Epidermal melanocyte (primary cell): ENCODE measurements around the gene CFAP119.

Source experiments
- DNase-seq: peaks from one replicate; pipeline ENCODE4 v3.0.0; 2011; ENCODE audit warnings: low spot score; ENCODE audit not compliant: insufficient read length

The CFAP119 gene

DNA sequence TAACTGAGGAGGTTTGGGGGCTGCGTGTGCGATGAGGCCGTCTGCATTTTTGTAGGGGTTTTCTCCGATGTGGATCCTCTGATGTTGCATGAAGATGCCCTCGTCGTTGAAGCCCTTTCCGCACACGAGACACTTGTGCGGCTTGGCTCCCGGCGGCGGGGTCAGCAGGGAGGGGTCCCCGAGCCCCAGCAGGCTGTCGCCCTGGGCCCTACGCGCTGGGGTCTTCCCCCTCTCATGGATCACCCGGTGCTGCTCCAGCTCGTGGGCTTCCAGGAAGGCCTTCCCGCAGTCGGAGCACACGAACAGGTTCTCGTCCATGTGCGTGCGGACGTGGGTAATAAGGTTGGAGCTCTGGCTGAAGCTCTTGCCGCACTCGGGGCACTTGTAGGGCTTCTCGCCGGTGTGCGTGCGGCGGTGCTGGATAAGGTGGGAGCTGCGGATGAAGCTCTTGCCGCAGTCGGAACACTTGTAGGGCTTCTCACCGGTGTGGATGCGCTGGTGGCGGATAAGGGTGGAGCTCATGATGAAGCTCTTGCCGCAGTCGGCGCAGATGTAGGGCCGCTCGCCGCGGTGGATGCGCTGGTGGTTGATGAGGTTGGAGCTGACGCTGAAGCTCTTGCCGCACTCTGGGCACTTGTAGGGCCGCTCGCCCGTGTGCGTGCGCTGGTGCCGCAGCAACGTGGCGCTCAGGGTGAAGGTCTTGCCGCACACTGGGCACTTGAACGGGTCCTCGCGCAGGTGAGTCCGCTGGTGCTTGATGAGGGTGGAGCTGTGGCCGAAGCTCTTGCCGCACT, 20.8 kb upstream of the CFAP119 start:
- no peak for DNase-seq

DNA sequence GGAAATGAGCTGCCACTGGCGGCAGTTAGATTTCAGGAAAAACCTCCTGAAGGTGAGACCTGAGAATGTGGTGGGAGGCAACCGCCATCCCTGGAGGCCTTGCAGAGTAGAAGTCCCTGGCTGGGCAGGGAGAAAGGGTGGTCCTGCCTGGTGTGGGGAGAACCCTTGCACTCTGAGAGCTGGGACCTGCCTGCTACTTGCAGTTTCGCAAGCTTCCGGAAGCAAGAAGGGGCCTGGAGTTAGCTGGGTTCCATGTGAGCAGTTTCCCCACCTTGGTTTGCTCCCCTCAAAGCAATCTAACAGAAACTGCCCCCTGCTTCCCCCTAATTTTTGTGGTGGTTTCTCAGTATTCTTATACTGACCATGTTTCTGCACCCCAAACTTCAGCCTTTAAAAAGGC, 18.7 kb upstream of the CFAP119 start:
- no peak for DNase-seq

GRCh38 chr16:30780021-30780420, 18.2 kb upstream of the CFAP119 start:
- DNase-seq, result no peak

DNA sequence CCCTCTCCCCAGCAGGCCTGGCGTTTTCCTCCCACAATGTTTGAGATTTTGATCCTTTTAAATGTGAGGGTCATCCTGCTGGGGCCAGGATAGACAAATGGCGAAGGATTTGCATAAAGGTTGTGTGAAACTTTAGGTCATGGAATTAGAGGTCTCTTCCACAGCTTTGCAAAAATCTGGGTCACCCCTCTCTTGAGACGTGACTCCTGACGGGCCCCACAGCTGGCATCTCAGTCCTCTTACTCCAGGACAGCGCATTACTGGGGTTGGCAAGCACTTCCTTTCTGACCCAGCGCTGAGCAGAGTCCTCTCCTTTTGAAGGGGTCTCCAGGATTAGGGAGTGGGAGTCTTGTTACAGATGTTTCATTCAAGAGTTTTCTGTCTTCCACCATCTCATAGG, 17.7 kb upstream of the CFAP119 start:
- DNase-seq, result no peak

- no peak for DNase-seq
Measured at GRCh38 chr16:30778549-30779244, 16.8 kb upstream of the CFAP119 start.

DNA sequence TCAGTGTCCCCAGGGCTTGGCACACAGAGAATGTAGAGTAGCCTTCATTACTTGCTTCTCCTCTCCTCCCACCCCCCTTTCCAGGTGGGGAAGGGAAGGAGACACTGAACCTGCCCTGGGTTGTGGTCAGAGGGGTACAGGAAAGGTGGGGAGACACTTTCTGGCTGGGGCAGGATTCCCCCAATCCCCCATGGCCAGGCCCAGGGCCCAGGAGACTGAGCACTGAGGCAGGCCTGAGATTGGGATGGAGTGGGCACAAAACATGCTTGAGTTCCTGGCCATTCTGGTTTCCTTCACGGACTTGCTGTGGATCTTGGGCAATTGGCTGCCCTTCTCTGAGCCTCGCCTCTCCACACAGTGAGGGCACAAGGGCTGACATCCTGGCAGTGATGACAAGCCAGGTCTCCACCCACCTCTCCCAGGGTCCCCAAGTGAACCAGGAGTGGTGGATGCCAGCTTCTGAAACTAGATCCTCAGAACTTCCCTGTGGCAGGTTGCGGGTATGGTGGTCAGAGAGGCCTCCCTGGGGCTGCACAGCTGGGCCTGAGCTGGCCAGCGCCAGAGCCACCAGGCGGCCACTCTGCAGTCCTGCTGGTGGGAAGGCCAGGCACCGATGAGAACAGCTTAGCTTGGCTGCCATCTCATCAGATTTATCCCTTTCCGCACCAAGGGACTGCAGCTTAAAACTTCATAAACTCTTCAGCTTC, 15.9 kb upstream of the CFAP119 start:
- no peak for DNase-seq

DNA sequence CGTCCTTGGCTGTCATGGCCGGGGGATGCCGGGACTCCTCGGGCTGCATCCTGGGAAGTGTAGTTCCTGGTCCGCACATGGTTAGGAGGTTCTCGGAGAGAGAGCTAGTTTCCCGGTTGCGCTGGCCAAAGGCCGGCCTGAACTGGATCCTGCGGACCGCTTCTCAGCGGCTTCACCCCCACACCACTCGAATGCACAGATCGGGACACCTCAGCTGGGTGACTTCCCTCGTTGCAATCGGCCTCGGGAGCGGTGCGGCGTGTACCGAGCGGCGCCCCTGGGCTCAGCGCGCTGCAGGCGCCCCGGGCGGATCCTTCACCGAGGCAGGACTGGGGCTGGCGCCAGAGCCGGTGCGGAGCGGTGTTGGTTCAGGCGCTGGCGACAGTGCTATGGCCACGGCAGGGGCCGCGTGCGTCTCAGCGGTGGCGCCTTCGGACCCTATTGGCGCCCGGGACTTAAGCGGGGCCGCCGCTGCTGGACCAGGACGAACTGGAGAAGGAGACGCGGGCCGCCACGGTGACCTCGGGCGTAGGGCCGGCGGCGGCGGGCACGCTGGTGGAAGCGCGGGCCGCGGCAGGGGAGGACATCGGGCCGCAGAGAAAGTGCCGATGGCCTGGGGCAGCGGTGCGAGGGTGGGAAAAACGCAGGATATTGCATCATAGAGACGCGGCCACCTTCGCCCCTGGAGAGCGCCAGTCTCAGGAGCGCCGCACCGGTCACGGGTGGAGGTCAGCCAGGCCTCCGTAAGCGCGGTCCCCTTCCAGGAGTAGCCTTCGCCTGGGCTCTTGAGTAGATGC, 13.7 kb upstream of the CFAP119 start:
- DNase-seq, result peak; percentile 98

GRCh38 chr16:30775131-30775391, 13.2 kb upstream of the CFAP119 start:
- DNase-seq, result no peak

- no peak for DNase-seq
Measured at GRCh38 chr16:30774367-30775130, 12.7 kb upstream of the CFAP119 start.

- no peak for DNase-seq
Measured at GRCh38 chr16:30773826-30774225, 12.0 kb upstream of the CFAP119 start.

DNA sequence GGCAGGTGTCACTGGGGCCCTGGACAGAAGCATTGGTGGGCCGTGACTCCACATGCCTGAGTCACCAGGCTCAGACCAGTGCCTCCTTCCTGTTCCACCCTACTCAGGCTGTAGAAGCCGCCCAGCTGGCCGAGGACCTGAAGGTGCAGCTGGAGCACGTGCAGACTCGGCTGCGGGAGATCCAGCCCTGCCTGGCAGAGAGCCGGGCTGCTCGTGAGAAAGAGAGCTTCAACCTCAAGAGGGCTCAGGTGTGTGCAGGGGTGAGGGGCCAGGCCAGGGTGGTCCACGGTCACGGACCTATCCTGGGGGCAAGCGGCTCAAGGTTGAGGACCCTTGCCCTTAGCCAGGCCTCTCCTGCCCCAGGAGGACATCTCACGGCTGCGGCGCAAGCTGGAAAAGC, 9.9 kb upstream of the CFAP119 start:
- no peak for DNase-seq

DNA sequence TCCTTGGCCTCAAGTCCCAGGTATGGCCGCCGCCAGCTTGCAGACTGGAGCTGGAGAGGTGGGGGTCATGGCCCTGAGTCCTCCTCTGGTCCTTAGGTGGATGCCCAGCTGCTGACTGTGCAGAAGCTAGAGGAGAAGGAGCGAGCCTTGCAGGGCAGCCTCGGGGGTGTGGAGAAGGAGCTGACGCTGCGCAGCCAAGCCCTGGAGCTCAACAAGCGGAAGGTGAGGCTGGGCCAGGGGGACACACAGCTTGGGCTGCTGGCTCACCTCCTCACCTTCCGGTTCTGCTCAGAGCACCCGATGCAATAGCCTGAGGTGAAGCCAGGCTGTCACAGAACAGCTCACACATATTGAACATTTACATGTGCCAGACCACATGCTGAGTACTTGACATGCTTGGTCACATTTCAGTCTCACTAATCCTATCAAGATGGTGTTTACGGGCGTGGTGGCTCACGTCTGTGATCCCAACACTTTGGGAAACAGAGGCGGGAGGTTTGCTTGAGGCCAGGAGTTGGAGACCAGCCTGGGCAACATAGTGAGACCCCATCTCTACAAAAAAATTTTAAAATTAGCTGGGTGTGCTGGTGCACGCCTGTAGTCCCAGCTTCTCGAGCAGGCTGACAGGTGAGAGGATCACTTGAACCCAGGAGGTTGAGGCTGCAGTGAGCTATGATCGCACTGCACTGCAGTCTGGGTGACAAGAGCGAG, 7.7 kb upstream of the CFAP119 start:
- no peak for DNase-seq

GRCh38 chr16:30768583-30769181, 6.8 kb upstream of the CFAP119 start:
- no peak for DNase-seq

GRCh38 chr16:30767767-30768465, 6.1 kb upstream of the CFAP119 start:
- DNase-seq, result no peak

DNA sequence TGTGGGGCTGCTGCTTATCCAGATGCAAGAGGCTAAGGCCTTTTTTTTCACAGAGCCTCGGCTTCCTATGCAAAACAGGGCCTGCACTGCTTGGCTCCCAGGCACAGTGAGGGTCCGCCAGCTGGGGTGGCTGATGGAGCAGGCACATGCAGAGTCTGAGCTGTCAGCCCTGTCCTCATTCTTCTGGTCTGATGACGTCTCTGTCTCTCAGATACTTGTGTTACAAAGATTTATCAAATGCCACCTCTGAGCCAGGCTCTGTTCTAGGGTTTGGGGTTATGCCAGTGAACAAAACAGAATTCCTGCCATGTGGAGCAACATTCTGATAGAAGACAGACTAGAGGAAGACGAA, 5.0 kb upstream of the CFAP119 start:
- no peak for DNase-seq

- DNase-seq, result no peak
Measured at GRCh38 chr16:30766206-30766932, 4.5 kb upstream of the CFAP119 start.

- DNase-seq, result no peak
Measured at GRCh38 chr16:30764816-30765465, 3.1 kb upstream of the CFAP119 start.

DNA sequence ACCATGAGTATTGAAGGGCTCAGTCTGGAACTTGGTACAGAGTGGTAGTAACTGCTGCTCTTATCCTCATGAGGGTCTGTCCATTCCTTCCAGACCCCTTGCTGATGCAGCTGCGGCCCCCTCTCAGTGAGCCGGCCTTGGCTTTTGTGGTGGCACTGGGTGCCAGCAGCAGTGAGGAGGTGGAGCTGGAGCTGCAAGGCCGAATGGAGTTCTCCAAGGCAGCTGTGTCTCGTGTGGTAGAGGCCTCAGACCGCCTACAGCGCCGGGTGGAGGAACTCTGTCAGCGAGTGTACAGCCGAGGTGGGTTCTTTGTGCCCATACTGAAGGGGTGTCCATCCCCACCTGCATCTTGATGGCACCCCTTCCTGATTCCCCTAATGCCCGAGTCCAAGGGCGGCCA, 2.2 kb upstream of the CFAP119 start:
- no peak for DNase-seq
